ENCODE data around the gene ATMIN.

ATMIN gene

GRCh38 chr16:81073560-81074330 lies 38.1 kb downstream of the ATMIN start:
- DNase-seq, result no peak

- DNase-seq, result peak; percentile 94
Measured at GRCh38 chr16:81076566-81077075, 41.0 kb downstream of the ATMIN start.

GRCh38 chr16:81077076-81077940 lies 41.7 kb downstream of the ATMIN start, which contains the start of gene C16orf46:
TSS of gene C16orf46 (minus strand) at chr16:81077238. CDS start at chr16:81063955, 13,283 bp downstream.
- DNase-seq, result peak; percentile 96

GRCh38 chr16:81080233-81080632 lies 44.6 kb downstream of the ATMIN start:
- no peak for DNase-seq

- DNase-seq, result no peak
Measured at GRCh38 chr16:81081014-81081413, 45.4 kb downstream of the ATMIN start.

- no peak for DNase-seq
Measured at GRCh38 chr16:81088836-81089235, 53.2 kb downstream of the ATMIN start.

GRCh38 chr16:81094771-81095251 lies 59.2 kb downstream of the ATMIN start:
- no peak for DNase-seq

GRCh38 chr16:81095653-81095952 lies 60.0 kb downstream of the ATMIN start:
- DNase-seq, result no peak

GRCh38 chr16:81095953-81096714 lies 60.5 kb downstream of the ATMIN start, which contains the start of gene GCSH:
TSS of gene GCSH (minus strand) at chr16:81096395. CDS start at chr16:81096278, 117 bp downstream.
- peak; percentile 99 for DNase-seq

GRCh38 chr16:81096715-81097208 lies 61.1 kb downstream of the ATMIN start:
- no peak for DNase-seq
